B cell (primary cell): Measurements from ENCODE around the gene PHACTR1.

ENCODE experiments used
- CTCF ChIP-seq: fragments of 200-600 bp; IDR thresholded peaks from one replicate; pipeline ENCODE4 v1.8.0; 2022; ENCODE audit warnings: antibody characterized with exemption, mild to moderate bottlenecking
- EZH2 ChIP-seq: IDR thresholded peaks from 2 replicates; pipeline ENCODE4 v1.6.1; 2012; ENCODE audit warnings: borderline replicate concordance, low read depth, mild to moderate bottlenecking, moderate library complexity, low read length; ENCODE audit not compliant: insufficient read depth, poor library complexity, severe bottlenecking

- TF ChIP-seq CTCF (no peak), EZH2 (no peak)
Measured at GRCh38 chr6:12891595-12891994, 175.0 kb downstream of the PHACTR1 start.
